GM12878 (cell line): ENCODE results near the gene SATB1. TPM values are rescaled to one million over a fixed set of nuclear protein-coding genes. Genes with fewer than 3 reads are reported as not detected.

ENCODE experiments used
- ATAC-seq: fragments of 200-7000 bp; cut with Tn5 transposase; 3 replicates; pipeline ENCODE4 v1.9.1; 2020; ENCODE audit warnings: mild to moderate bottlenecking, moderate library complexity
- BruUV-seq: library from RNA; stranded (reverse); fragments of 400-500 nt; replicated peaks from 2 replicates; lab custom pipeline; 2021; lab: Mats Ljungman, UMichigan
- CTCF ChIA-PET: fragments of 300-600 bp; sonication (Branson Sonifier 250); formaldehyde crosslinking; extraction: SDS; loops from one replicate; lab custom pipeline; 2021; ENCODE audit warnings: inconsistent platforms; lab: Yijun Ruan, JAX
- POLR2A ChIA-PET: fragments of 350-600 bp; formaldehyde crosslinking; extraction: SDS; loops from one replicate; lab custom pipeline; 2021; ENCODE audit warnings: inconsistent platforms; lab: Charles Lee
- RAD21 ChIA-PET: fragments of 300-600 bp; sonication (Branson Sonifier 250); formaldehyde crosslinking; loops from one replicate; lab custom pipeline; 2023; ENCODE audit warnings: antibody characterized with exemption; ENCODE audit not compliant: unreplicated experiment; lab: Charles Lee
- SMC1A ChIA-PET: fragments of 300-600 bp; sonication (Branson Sonifier 250); formaldehyde crosslinking; loops from one replicate; lab custom pipeline; 2023; ENCODE audit not compliant: unreplicated experiment, uncharacterized antibody; lab: Charles Lee
- DNase-seq: peaks from one replicate; pipeline ENCODE4 v3.0.0-alpha.2; 2011; ENCODE audit warnings: low read depth, low spot score
- FAIRE-seq: peaks from 3 replicates; lab custom pipeline; 2011; peaks lifted over from hg19 to GRCh38; lab: Jason Lieb, UNC
- H2AFZ ChIP-seq: 2 replicates; pipeline ENCODE4 v1.6.0; 2011; ENCODE audit warnings: low read depth, low read length, control low read depth; ENCODE audit not compliant: control insufficient read depth
- H3K27ac ChIP-seq: 2 replicates; pipeline ENCODE4 v1.5.1; 2011; ENCODE audit warnings: control low read depth; ENCODE audit not compliant: control insufficient read depth, insufficient read depth
- H3K27me3 ChIP-seq, 2 experiments: replicated peaks in 1 of 2; 2 replicates each; pipeline versions ENCODE4 v1.6.0 to v1.6.1; 2011; ENCODE audit warnings: low read length in 1 of 2; ENCODE audit not compliant: control insufficient read depth in 2 of 2, insufficient read depth in 2 of 2
- H3K36me3 ChIP-seq, 2 experiments: 2 replicates each; pipeline ENCODE4 v1.5.1; 2011; ENCODE audit warnings: low read length in 1 of 2; ENCODE audit not compliant: control insufficient read depth in 2 of 2, insufficient read depth in 2 of 2
- H3K4me1 ChIP-seq: 2 replicates; pipeline ENCODE4 v1.6.1; 2011; ENCODE audit warnings: mild to moderate bottlenecking, low read length, moderate library complexity, mixed read lengths; ENCODE audit not compliant: control insufficient read depth, insufficient read depth
- H3K4me2 ChIP-seq: 2 replicates; pipeline ENCODE4 v1.6.0; 2011; ENCODE audit warnings: control low read depth; ENCODE audit not compliant: control insufficient read depth, insufficient read depth
- H3K4me3 ChIP-seq: fragments of 200-600 bp; sonication (generic); 2 replicates; pipeline ENCODE4 v1.5.1; 2016
- H3K79me2 ChIP-seq: 2 replicates; pipeline ENCODE4 v1.6.0; 2011; ENCODE audit warnings: low read length; ENCODE audit not compliant: control insufficient read depth, insufficient read depth
- H3K9ac ChIP-seq: 2 replicates; pipeline ENCODE4 v1.8.0; 2011; ENCODE audit warnings: low read length, control low read depth, mixed read lengths; ENCODE audit not compliant: control insufficient read depth, insufficient read depth
- H3K9me3 ChIP-seq: replicated peaks from 3 replicates; pipeline ENCODE4 v1.5.1; 2011; ENCODE audit warnings: mild to moderate bottlenecking, low read length; ENCODE audit not compliant: control insufficient read depth, insufficient read depth
- H4K20me1 ChIP-seq: 2 replicates; pipeline ENCODE4 v1.6.0; 2011; ENCODE audit not compliant: control insufficient read depth, insufficient read depth
- EED ChIP-seq: sonication (generic); IDR thresholded peaks from 2 replicates; pipeline ENCODE4 v1.6.1; 2016; ENCODE audit warnings: antibody characterized with exemption, low read depth
- HCFC1 ChIP-seq: fragments of 150-350 bp; IDR thresholded peaks from 2 replicates; pipeline ENCODE4 v1.6.1; 2014; ENCODE audit warnings: low read length
- HDAC2 ChIP-seq: fragments of 200-600 bp; sonication (generic); IDR thresholded peaks from 2 replicates; pipeline ENCODE4 v1.6.1; 2017
- JUNB ChIP-seq: IDR thresholded peaks from 2 replicates; pipeline ENCODE4 v1.6.1; 2016; ENCODE audit warnings: antibody characterized with exemption, mild to moderate bottlenecking
- NBN ChIP-seq: fragments of 450-650 bp; IDR thresholded peaks from 2 replicates; pipeline ENCODE4 v1.6.1; 2016
- SIX5 ChIP-seq: IDR thresholded peaks from 2 replicates; pipeline ENCODE4 v1.6.1; 2011; ENCODE audit warnings: mild to moderate bottlenecking, low read depth, low read length, moderate library complexity; ENCODE audit not compliant: severe bottlenecking
- STAT1 ChIP-seq: fragments of 450-650 bp; conservative IDR thresholded peaks from 2 replicates; pipeline ENCODE4 v1.6.1; 2014; ENCODE audit warnings: antibody characterized with exemption, mild to moderate bottlenecking
- TAF1 ChIP-seq: IDR thresholded peaks from 2 replicates; pipeline ENCODE4 v1.6.1; 2011; ENCODE audit warnings: mild to moderate bottlenecking, low read depth, low read length, borderline replicate concordance
- ZSCAN29 ChIP-seq: fragments of 450-650 bp; IDR thresholded peaks from 2 replicates; pipeline ENCODE4 v1.6.1; 2017; ENCODE audit warnings: mild to moderate bottlenecking, moderate library complexity
- WGBS: methylation state at CpG from one replicate; pipeline ENCODE4 v1.1.6; 2016; ENCODE audit warnings: low lambda C conversion rate; ENCODE audit not compliant: insufficient replicate concordance, insufficient coverage; ENCODE audit errors: missing lambda C conversion rate; 5-methylcytosine and 5-hydroxymethylcytosine counted together
- in situ Hi-C: fragments of 300-500 bp; cut with MboI; formaldehyde crosslinking; loops from 9 replicates; pipeline ENCODE4 v1.14.3; 2018; ENCODE audit warnings: mixed read lengths
- intact Hi-C: fragments of 100-400 bp; cut with micrococcal nuclease; formaldehyde crosslinking; loops from one replicate; pipeline ENCODE4 v1.14.2; 2022; ENCODE audit not compliant: unreplicated experiment
- polyA plus RNA-seq, 11 experiments: library from polyadenylated mRNA; depleted of rRNA in 4 of 11; unstranded in 6 of 11; stranded (reverse) in 5 of 11; fragments of >200 nt; fragmentation: Nextera tagmentation in 4 of 11; fragmentation: Illumina TruSeq in 1 of 11; extraction: Ambion mirVana in 4 of 11; extraction: Trizol in 1 of 11; gene quantifications; 1 replicate in 1 of 11; 2 replicates in 10 of 11; pipeline versions ENCODE4 v1.2.1 to v1.2.3, GENCODE V29; 2011 to 2016; ENCODE audit warnings: inconsistent platforms in 2 of 11, missing spikeins in 2 of 11, low read depth in 1 of 11
- total RNA-seq, 4 experiments: library from RNA; depleted of rRNA in 3 of 4; stranded (reverse); fragments of >200 nt in 3 of 4; fragmentation: Illumina TruSeq in 1 of 4; extraction: Trizol in 1 of 4; gene quantifications; 2 replicates each; pipeline versions ENCODE4 v1.2.1 to v1.2.3, GENCODE V29; 2013 to 2021
- TF ChIP-seq, protein P1 (sequence below): IDR thresholded peaks from 2 replicates; pipeline ENCODE4 v1.6.1; 2011; ENCODE audit warnings: low read depth, mild to moderate bottlenecking, low read length, moderate library complexity, borderline replicate concordance; ENCODE audit errors: extremely low read depth
- TF ChIP-seq, protein P2 (sequence below): fragments of 450-650 bp; conservative IDR thresholded peaks from 2 replicates; pipeline ENCODE4 v1.6.1; 2017; ENCODE audit warnings: mild to moderate bottlenecking, moderate library complexity
- TF ChIP-seq, protein P3 (sequence below): fragments of 450-650 bp; IDR thresholded peaks from 2 replicates; pipeline ENCODE4 v1.6.1; 2017; ENCODE audit warnings: mild to moderate bottlenecking, moderate library complexity
- TF ChIP-seq, protein P4 (sequence below): IDR thresholded peaks from 2 replicates; pipeline ENCODE4 v1.6.1; 2011; ENCODE audit warnings: low read depth, low read length, improper control_type of control experiment, borderline replicate concordance
- TF ChIP-seq, protein P5 (sequence below): fragments of 150-350 bp; IDR thresholded peaks from 2 replicates; pipeline ENCODE4 v1.6.1; 2016; ENCODE audit warnings: low read depth, low read length

SATB1 gene
- total and polyA plus RNA-seq, 10 of the 15 experiments (the other 5 are each of a cell fraction or from before 2014, with no cell fraction given), result 0.01 to 0.72 (median 0.07) TPM; not detected in 4

DNA sequence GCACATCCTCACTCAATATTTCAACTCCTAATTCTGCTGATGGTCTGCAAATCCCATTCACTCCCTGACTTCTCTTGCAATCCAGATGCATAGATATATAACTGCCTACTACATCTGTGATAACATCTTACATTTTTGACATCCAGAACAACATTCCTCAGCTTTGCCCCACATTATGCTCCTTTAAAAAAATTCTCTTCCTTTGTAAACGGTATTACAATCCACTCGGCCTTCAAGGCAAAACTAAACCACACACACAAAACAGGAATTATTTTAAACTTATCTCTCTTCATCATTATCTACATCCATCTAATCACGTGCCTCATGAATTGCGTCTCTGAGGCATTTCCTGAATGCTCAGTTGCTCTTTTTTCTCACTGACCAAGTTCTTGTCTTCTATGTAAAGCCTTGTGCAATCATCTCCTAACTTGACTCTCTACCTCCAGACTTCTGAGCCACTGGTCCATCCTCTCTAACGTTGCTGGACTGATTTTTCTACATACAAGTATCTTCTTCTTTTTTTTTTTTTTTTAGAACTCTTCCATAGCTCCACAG is 117.0 kb downstream of the SATB1 start:
- FAIRE-seq, result no peak
- no peak for ATAC-seq
- H3K4me2 ChIP-seq, result no peak overlapping the region
- intact Hi-C loops (no loop called here), in situ Hi-C loops (no loop called here)
- no peak overlapping the region for H2AFZ ChIP-seq
- H3K36me3 ChIP-seq, result no peaks in the 10 kb centered on the region
- no peak for DNase-seq
- no TSS peak for BruUV-seq
- H3K27me3 ChIP-seq, result no peaks in the 10 kb centered on the region
- CTCF ChIA-PET, result no interaction called here
- H3K9me3 ChIP-seq, result no peaks in the 10 kb centered on the region
- no peak overlapping the region for H3K27ac ChIP-seq
- no peak overlapping the region for H3K4me3 ChIP-seq
- SMC1A ChIA-PET, result interaction anchor here (0.9 kb wide), 1 partner anchor 220 kb away, joined by 5 read pairs; no protein-coding TSS in a partner anchor
- H3K79me2 ChIP-seq, result no peaks in the 10 kb centered on the region
- RAD21 ChIA-PET, result no interaction called here
- no peak overlapping the region for H3K9ac ChIP-seq
- H4K20me1 ChIP-seq, result no peaks in the 10 kb centered on the region
- POLR2A ChIA-PET, result no interaction called here
- TF ChIP-seq, protein P1, sequence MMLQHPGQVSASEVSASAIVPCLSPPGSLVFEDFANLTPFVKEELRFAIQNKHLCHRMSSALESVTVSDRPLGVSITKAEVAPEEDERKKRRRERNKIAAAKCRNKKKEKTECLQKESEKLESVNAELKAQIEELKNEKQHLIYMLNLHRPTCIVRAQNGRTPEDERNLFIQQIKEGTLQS, result no peak
- TF ChIP-seq NBN, result no peak
- no peak for TF ChIP-seq SIX5
- TF ChIP-seq HCFC1, result no peak
- no peak for TF ChIP-seq JUNB
- TF ChIP-seq HDAC2, result no peak
- TF ChIP-seq, protein P2, sequence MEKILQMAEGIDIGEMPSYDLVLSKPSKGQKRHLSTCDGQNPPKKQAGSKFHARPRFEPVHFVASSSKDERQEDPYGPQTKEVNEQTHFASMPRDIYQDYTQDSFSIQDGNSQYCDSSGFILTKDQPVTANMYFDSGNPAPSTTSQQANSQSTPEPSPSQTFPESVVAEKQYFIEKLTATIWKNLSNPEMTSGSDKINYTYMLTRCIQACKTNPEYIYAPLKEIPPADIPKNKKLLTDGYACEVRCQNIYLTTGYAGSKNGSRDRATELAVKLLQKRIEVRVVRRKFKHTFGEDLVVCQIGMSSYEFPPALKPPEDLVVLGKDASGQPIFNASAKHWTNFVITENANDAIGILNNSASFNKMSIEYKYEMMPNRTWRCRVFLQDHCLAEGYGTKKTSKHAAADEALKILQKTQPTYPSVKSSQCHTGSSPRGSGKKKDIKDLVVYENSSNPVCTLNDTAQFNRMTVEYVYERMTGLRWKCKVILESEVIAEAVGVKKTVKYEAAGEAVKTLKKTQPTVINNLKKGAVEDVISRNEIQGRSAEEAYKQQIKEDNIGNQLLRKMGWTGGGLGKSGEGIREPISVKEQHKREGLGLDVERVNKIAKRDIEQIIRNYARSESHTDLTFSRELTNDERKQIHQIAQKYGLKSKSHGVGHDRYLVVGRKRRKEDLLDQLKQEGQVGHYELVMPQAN, result no peak
- TF ChIP-seq, protein P3, sequence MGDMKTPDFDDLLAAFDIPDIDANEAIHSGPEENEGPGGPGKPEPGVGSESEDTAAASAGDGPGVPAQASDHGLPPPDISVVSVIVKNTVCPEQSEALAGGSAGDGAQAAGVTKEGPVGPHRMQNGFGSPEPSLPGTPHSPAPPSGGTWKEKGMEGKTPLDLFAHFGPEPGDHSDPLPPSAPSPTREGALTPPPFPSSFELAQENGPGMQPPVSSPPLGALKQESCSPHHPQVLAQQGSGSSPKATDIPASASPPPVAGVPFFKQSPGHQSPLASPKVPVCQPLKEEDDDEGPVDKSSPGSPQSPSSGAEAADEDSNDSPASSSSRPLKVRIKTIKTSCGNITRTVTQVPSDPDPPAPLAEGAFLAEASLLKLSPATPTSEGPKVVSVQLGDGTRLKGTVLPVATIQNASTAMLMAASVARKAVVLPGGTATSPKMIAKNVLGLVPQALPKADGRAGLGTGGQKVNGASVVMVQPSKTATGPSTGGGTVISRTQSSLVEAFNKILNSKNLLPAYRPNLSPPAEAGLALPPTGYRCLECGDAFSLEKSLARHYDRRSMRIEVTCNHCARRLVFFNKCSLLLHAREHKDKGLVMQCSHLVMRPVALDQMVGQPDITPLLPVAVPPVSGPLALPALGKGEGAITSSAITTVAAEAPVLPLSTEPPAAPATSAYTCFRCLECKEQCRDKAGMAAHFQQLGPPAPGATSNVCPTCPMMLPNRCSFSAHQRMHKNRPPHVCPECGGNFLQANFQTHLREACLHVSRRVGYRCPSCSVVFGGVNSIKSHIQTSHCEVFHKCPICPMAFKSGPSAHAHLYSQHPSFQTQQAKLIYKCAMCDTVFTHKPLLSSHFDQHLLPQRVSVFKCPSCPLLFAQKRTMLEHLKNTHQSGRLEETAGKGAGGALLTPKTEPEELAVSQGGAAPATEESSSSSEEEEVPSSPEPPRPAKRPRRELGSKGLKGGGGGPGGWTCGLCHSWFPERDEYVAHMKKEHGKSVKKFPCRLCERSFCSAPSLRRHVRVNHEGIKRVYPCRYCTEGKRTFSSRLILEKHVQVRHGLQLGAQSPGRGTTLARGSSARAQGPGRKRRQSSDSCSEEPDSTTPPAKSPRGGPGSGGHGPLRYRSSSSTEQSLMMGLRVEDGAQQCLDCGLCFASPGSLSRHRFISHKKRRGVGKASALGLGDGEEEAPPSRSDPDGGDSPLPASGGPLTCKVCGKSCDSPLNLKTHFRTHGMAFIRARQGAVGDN, result no peak
- TF ChIP-seq TAF1, result no peak
- TF ChIP-seq ZSCAN29, result no peak
- TF ChIP-seq, protein P4, sequence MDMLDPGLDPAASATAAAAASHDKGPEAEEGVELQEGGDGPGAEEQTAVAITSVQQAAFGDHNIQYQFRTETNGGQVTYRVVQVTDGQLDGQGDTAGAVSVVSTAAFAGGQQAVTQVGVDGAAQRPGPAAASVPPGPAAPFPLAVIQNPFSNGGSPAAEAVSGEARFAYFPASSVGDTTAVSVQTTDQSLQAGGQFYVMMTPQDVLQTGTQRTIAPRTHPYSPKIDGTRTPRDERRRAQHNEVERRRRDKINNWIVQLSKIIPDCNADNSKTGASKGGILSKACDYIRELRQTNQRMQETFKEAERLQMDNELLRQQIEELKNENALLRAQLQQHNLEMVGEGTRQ, result no peak
- TF ChIP-seq, protein P5, sequence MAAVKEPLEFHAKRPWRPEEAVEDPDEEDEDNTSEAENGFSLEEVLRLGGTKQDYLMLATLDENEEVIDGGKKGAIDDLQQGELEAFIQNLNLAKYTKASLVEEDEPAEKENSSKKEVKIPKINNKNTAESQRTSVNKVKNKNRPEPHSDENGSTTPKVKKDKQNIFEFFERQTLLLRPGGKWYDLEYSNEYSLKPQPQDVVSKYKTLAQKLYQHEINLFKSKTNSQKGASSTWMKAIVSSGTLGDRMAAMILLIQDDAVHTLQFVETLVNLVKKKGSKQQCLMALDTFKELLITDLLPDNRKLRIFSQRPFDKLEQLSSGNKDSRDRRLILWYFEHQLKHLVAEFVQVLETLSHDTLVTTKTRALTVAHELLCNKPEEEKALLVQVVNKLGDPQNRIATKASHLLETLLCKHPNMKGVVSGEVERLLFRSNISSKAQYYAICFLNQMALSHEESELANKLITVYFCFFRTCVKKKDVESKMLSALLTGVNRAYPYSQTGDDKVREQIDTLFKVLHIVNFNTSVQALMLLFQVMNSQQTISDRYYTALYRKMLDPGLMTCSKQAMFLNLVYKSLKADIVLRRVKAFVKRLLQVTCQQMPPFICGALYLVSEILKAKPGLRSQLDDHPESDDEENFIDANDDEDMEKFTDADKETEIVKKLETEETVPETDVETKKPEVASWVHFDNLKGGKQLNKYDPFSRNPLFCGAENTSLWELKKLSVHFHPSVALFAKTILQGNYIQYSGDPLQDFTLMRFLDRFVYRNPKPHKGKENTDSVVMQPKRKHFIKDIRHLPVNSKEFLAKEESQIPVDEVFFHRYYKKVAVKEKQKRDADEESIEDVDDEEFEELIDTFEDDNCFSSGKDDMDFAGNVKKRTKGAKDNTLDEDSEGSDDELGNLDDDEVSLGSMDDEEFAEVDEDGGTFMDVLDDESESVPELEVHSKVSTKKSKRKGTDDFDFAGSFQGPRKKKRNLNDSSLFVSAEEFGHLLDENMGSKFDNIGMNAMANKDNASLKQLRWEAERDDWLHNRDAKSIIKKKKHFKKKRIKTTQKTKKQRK, result no peak
- no peak for TF ChIP-seq STAT1
- no peak for TF ChIP-seq EED
- 2% methylated on average over 5 of the region's 5 CpGs for WGBS
- H3K4me1 ChIP-seq, result no peaks in the 10 kb centered on the region
